Activated naive CD8-positive, alpha-beta T cell treated with anti-CD3 and anti-CD28 coated beads, Interleukin-2, amount 50 U/mL, for 24 hours (primary cell): ENCODE data around the gene CALCOCO2.

ENCODE experiments used
- ATAC-seq: fragments of 150-1000 bp; cut with Tn5 transposase; one replicate; pipeline ENCODE4 v1.10.0; 2021
- DNase-seq: peaks from one replicate; pipeline ENCODE4 v3.0.0; 2021
- H3K27ac Mint-ChIP-seq: one replicate; pipeline ENCODE4 v1.8.0; 2021; ENCODE audit warnings: mild to moderate bottlenecking, mixed read lengths
- H3K27me3 Mint-ChIP-seq: one replicate; pipeline ENCODE4 v1.8.0; 2021; ENCODE audit warnings: mixed read lengths
- H3K36me3 Mint-ChIP-seq: one replicate; pipeline ENCODE4 v1.8.0; 2021; ENCODE audit warnings: low read depth, mixed read lengths
- H3K4me1 Mint-ChIP-seq: one replicate; pipeline ENCODE4 v1.8.0; 2021; ENCODE audit warnings: mixed read lengths
- H3K4me3 Mint-ChIP-seq: one replicate; pipeline ENCODE4 v1.8.0; 2021; ENCODE audit warnings: mild to moderate bottlenecking, moderate library complexity, mixed read lengths
- H3K9me3 Mint-ChIP-seq: one replicate; pipeline ENCODE4 v1.8.0; 2021; ENCODE audit warnings: mixed read lengths

The CALCOCO2 gene

DNA sequence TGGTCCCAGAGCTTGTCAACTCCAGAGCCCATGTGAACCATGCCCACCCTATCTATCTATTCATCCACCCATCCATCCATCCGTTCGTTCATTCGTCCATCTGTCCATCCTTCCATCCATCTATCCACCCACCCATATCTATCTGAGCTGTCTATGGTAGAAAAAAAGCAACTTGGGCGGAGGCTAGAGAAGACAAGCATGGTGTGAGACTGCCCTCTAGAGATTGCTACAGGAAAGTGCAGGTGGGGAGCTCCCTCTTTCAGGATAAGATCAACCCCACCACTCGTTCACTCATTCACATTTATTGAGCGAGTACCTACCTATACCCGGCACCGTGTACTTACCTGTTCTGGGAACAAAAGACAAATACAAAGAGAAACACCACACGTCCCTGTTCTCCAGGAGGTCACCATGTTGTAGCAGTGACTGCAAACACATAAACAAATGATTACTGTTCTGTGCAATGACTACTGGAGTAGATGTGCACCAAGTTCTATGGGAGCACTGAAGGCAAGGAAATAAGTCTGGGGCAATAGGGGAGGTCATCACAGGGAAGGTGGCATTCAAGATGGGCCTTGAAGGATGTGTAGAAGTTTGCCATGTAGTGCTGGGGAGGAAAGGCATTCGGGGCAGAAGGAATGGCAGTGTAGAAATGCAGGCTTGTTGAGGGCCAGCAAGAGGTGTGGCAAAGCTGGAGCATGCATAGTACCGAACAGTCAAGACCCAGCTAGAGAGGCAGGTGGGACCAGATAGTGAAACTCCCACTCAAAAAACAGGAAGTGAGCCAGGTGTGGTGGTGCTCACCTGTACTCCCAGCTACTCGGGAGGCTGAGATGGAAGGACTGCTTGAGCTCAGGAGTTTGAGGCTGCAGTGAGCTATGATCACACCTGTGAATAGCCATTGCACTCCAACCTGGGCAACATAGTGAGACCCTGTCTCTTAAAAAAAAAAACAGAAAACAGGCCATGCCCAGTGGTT is 48.4 kb downstream of the CALCOCO2 start:
- Mint-ChIP-seq H3K27ac (no peak overlapping the region), H3K27me3 (peaks cover 3% of the 10 kb centered on the region), H3K36me3 (no peaks in the 10 kb centered on the region), H3K4me3 (no peak overlapping the region), H3K9me3 (no peaks in the 10 kb centered on the region), H3K4me1 (peaks cover 1% of the 10 kb centered on the region)
- ATAC-seq (peak; percentile 65), DNase-seq (peak; percentile 47)

DNA sequence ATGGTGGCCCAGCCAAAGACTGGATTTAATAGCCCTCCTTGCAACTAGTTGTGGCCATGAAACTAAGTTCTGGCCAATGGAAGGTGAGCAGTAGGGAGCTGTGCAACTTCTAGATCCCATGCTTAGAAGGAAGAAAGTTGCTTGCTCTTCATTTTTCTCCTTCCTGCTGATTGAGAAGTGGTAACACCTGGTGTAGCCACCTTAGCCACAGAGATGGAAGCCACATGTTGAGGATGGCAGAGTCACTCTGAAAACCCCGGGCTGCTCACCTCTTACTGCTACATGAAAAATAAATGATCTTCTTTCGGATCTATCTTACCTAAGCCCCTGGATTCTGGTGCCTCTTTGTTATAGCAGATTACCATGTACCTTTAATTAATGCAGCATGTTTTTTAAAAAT is 51.4 kb downstream of the CALCOCO2 start:
- H3K36me3 Mint-ChIP-seq: no peaks in the 10 kb centered on the region
- DNase-seq (no peak), ATAC-seq (no peak)
- no peaks in the 10 kb centered on the region for H3K9me3 Mint-ChIP-seq
- no peak overlapping the region for H3K4me3 Mint-ChIP-seq
- H3K27me3 Mint-ChIP-seq: peaks cover 3% of the 10 kb centered on the region
- no peak overlapping the region for H3K27ac Mint-ChIP-seq
- peaks cover 2% of the 10 kb centered on the region for H3K4me1 Mint-ChIP-seq

DNA sequence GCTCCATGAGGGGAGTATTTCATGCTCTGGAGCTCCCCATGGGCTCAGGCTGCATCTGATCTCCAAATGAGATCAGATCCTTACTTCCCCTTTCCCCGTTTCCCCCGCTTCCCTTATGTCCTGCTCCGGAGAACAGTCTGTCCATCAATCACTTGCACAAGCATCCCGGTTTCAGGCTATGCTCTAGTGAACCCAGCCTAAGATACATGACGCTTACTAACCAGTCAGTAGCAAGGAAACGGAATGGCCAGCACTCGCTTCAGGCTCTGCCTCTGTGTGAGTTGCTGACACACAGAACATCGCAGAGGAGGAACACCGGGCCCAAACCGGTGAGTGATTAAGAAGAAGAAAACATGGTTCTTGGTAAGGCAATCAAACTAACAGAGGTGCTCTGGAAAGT is 52.3 kb downstream of the CALCOCO2 start:
- Mint-ChIP-seq H3K36me3 (no peaks in the 10 kb centered on the region), H3K4me1 (peaks cover 2% of the 10 kb centered on the region), H3K27ac (no peak overlapping the region), H3K27me3 (no peaks in the 10 kb centered on the region), H3K4me3 (no peak overlapping the region), H3K9me3 (no peaks in the 10 kb centered on the region)
- ATAC-seq (no peak), DNase-seq (no peak)

- H3K4me3 Mint-ChIP-seq: no peak overlapping the region
- peaks cover 19% of the 10 kb centered on the region for H3K36me3 Mint-ChIP-seq
These were observed 59.3 kb downstream of the CALCOCO2 start for GRCh38 chr17:48890086-48890485.

GRCh38 chr17:48892940-48893645 is 62.3 kb downstream of the CALCOCO2 start:
- peaks cover 3% of the 10 kb centered on the region for H3K27me3 Mint-ChIP-seq
- no peaks in the 10 kb centered on the region for H3K9me3 Mint-ChIP-seq
- H3K4me1 Mint-ChIP-seq: peaks cover 40% of the 10 kb centered on the region
- ATAC-seq (no peak), DNase-seq (peak; percentile 18)
- peaks cover 39% of the 10 kb centered on the region for H3K36me3 Mint-ChIP-seq
- H3K27ac Mint-ChIP-seq: peak overlapping the region; percentile 93
- H3K4me3 Mint-ChIP-seq: peak overlapping the region; percentile 91

More at GRCh38 chr17:48890086-48890485, 59.3 kb downstream of the CALCOCO2 start:
- DNase-seq (no peak), ATAC-seq (no peak)
- Mint-ChIP-seq H3K4me1 (peaks cover 29% of the 10 kb centered on the region), H3K9me3 (no peaks in the 10 kb centered on the region), H3K27ac (no peak overlapping the region), H3K27me3 (peaks cover 3% of the 10 kb centered on the region)

DNA sequence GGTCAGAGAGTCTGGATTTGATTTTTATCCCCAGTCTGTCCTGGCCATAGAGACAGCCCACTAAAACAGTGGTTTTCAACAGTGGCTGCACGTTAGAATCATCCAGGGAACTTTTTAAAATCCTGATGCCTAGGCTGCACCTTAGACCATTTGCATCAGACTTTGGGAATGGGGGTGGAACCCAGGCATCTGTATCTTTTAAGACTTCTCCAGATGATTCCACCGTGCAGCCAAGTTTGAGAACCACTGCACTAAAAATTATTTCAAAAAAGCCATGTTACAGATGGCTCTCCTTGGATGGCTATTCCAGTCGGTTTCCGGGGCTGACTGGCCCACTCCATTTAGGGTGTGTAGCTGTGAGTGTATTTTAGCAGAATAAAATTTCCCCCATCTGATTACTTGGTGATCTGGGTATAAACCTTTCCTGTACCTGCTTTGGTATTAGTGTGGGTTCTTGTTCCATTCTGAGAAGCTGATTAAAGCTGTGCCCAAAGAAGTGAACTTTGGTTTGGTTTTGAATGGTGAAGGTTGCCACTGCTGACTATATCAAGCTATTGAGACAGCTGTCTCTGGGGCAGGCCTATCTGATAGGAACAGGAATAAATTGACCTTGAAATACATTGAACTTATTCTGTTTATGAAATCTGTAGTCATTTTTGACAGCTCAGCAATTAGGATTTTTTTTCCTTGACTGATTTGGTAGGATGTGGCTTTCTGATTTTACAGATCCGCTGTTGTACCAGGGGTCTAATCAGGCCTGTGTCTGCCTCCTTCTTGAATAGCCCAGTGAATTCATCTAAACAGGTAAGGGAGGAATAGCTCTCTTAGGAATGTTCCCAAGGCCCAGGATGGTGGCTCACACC is 63.0 kb downstream of the CALCOCO2 start:
- no peaks in the 10 kb centered on the region for H3K9me3 Mint-ChIP-seq
- H3K27me3 Mint-ChIP-seq: peaks cover 3% of the 10 kb centered on the region
- peaks cover 40% of the 10 kb centered on the region for H3K4me1 Mint-ChIP-seq
- H3K36me3 Mint-ChIP-seq: peaks cover 43% of the 10 kb centered on the region
- H3K4me3 Mint-ChIP-seq: peak overlapping the region; percentile 91
- ATAC-seq (no peak), DNase-seq (no peak)
- peak overlapping the region; percentile 93 for H3K27ac Mint-ChIP-seq

GRCh38 chr17:48894886-48895285 is 64.1 kb downstream of the CALCOCO2 start:
- H3K4me1 Mint-ChIP-seq: peaks cover 40% of the 10 kb centered on the region
- no peaks in the 10 kb centered on the region for H3K9me3 Mint-ChIP-seq
- ATAC-seq: no peak
- DNase-seq: no peak
- peaks cover 3% of the 10 kb centered on the region for H3K27me3 Mint-ChIP-seq
- H3K4me3 Mint-ChIP-seq: no peak overlapping the region
- H3K27ac Mint-ChIP-seq: peak overlapping the region; percentile 59
- peaks cover 43% of the 10 kb centered on the region for H3K36me3 Mint-ChIP-seq

GRCh38 chr17:48901241-48901640 is 70.4 kb downstream of the CALCOCO2 start:
- Mint-ChIP-seq H3K36me3 (peaks cover 14% of the 10 kb centered on the region), H3K4me3 (no peak overlapping the region), H3K9me3 (no peaks in the 10 kb centered on the region), H3K4me1 (peaks cover 3% of the 10 kb centered on the region), H3K27ac (no peak overlapping the region), H3K27me3 (no peaks in the 10 kb centered on the region)
- ATAC-seq (no peak), DNase-seq (no peak)

DNA sequence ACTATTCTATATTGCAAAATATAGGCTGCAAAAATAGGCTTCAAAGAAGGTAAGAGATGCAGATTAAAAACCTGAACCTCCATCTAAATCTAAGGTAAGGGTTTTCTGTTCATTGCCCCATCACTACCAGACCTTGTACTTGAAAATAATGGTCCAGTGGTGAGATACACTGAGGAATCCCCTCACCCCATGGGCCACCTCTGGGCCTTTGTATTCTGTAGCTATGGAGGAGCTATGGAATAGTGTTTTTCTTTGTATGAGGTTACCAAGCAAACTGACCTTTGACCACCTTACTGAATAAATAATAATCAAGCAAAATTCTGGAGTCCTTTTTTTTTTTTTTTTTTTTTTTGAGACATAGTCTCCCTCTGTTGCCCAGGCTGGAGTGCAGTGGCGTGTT is 72.6 kb downstream of the CALCOCO2 start:
- Mint-ChIP-seq H3K27me3 (no peaks in the 10 kb centered on the region), H3K27ac (no peak overlapping the region), H3K36me3 (peaks cover under 1% of the 10 kb centered on the region), H3K4me1 (peaks cover 7% of the 10 kb centered on the region), H3K4me3 (no peak overlapping the region), H3K9me3 (no peaks in the 10 kb centered on the region)
- DNase-seq: no peak
- ATAC-seq: no peak

- DNase-seq: no peak
- Mint-ChIP-seq H3K27ac (no peak overlapping the region), H3K27me3 (no peaks in the 10 kb centered on the region), H3K4me3 (no peak overlapping the region), H3K36me3 (peaks cover 3% of the 10 kb centered on the region), H3K9me3 (no peaks in the 10 kb centered on the region), H3K4me1 (peaks cover 10% of the 10 kb centered on the region)
- no peak for ATAC-seq
These were observed 73.6 kb downstream of the CALCOCO2 start for GRCh38 chr17:48904428-48904827.

- Mint-ChIP-seq H3K36me3 (peaks cover 15% of the 10 kb centered on the region), H3K4me3 (no peak overlapping the region), H3K4me1 (peaks cover 26% of the 10 kb centered on the region), H3K27me3 (no peaks in the 10 kb centered on the region), H3K27ac (peak overlapping the region; percentile 52), H3K9me3 (no peaks in the 10 kb centered on the region)
- DNase-seq: no peak
- no peak for ATAC-seq
These were observed 75.2 kb downstream of the CALCOCO2 start for GRCh38 chr17:48905987-48906515.

DNA sequence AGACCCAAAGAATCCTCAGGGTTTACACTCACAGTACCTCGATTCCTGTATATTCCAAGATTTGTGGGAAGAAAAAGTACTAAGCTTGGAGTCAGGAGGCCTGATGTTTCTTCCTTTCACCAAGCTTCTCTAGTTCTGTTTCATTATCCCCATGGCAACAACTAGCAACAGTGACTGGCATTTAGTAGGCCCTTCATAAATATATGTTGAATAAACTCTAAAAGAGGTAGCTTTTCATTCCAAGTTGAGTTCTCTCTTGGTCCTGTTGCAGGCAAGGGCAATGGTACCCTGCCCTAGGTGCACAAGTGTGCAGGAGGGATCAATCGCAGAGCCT is 76.8 kb downstream of the CALCOCO2 start:
- H3K36me3 Mint-ChIP-seq: peaks cover 29% of the 10 kb centered on the region
- DNase-seq: no peak
- H3K27ac Mint-ChIP-seq: peak overlapping the region; percentile 91
- no peak for ATAC-seq
- peaks cover 42% of the 10 kb centered on the region for H3K4me1 Mint-ChIP-seq
- H3K27me3 Mint-ChIP-seq: no peaks in the 10 kb centered on the region
- no peaks in the 10 kb centered on the region for H3K9me3 Mint-ChIP-seq
- H3K4me3 Mint-ChIP-seq: peak overlapping the region; percentile 98

DNA sequence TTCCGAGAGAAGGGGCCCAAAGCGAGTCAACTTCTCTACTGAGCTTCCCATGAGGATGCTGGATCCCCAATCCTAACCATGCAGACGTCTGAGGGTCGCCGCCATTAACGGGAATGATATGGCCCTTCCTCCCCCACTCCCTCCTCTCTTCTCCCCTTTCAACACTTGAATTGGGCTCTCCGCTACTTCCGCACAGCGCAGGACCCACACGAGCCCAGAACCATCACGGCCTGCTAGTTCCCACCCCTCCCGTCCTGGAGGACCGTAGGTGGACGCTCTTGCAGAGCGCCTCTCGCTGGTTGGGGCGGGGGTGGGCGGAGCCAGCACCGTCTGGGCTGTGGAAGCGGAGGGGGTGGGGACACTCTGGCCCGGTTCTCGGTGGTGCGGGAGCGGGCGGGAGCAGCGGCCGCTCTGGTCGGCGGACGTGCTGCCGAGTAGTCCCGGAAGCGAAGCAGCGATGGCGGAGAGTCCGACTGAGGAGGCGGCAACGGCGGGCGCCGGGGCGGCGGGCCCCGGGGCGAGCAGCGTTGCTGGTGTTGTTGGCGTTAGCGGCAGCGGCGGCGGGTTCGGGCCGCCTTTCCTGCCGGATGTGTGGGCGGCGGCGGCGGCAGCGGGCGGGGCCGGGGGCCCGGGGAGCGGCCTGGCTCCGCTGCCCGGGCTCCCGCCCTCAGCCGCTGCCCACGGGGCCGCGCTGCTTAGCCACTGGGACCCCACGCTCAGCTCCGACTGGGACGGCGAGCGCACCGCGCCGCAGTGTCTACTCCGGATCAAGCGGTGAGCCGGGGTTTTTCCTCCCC is 77.4 kb downstream of the CALCOCO2 start, which contains the start of gene UBE2Z:
UBE2Z (plus strand) TSS at position 361 of the 797 bp plus-strand sequence; CDS start at position 458, 97 bp downstream.
- Mint-ChIP-seq H3K27ac (peak within 1 kb of the TSS; percentile 96), H3K36me3 (peaks cover 35% of the 10 kb centered on the region), H3K4me1 (peaks cover 48% of the 10 kb centered on the region)

More for the DNA sequence above, 77.4 kb downstream of the CALCOCO2 start, which contains the start of gene UBE2Z:
- DNase-seq (peak; percentile 88), ATAC-seq (peak; percentile 90)
- Mint-ChIP-seq H3K4me3 (peak within 1 kb of the TSS; percentile 98), H3K27me3 (no peaks in the 10 kb centered on the region), H3K9me3 (no peaks in the 10 kb centered on the region)
